Hepatocyte (in vitro differentiated cells): ENCODE results near the gene ANKRD29. TPM values are rescaled to one million over a fixed set of nuclear protein-coding genes. Genes with fewer than 3 reads are reported as not detected.

Source experiments
- DNase-seq: peaks from one replicate; pipeline ENCODE4 v3.0.0-alpha.2; 2016; ENCODE audit warnings: low spot score
- H2AFZ ChIP-seq: fragments of 200-600 bp; sonication (generic); 2 replicates; pipeline ENCODE4 v1.6.0; 2016; ENCODE audit warnings: antibody characterized with exemption, mild to moderate bottlenecking
- H3K27ac ChIP-seq: fragments of 200-600 bp; sonication (generic); 2 replicates; pipeline ENCODE4 v1.5.1; 2016; ENCODE audit warnings: mild to moderate bottlenecking
- H3K27me3 ChIP-seq: fragments of 200-600 bp; sonication (generic); 2 replicates; pipeline ENCODE4 v1.6.1; 2016
- H3K36me3 ChIP-seq: fragments of 200-600 bp; sonication (generic); replicated peaks from 2 replicates; pipeline ENCODE4 v1.5.1; 2016; ENCODE audit warnings: low read depth; ENCODE audit not compliant: insufficient read depth
- H3K4me1 ChIP-seq: fragments of 200-600 bp; sonication (generic); 2 replicates; pipeline ENCODE4 v1.5.1; 2016; ENCODE audit warnings: mild to moderate bottlenecking, moderate library complexity; ENCODE audit not compliant: insufficient read depth
- H3K4me2 ChIP-seq: fragments of 200-600 bp; sonication (generic); 2 replicates; pipeline ENCODE4 v1.6.0; 2016
- H3K4me3 ChIP-seq: fragments of 200-600 bp; sonication (generic); 2 replicates; pipeline ENCODE4 v1.5.1; 2016; ENCODE audit warnings: mild to moderate bottlenecking
- H3K79me2 ChIP-seq: fragments of 200-600 bp; sonication (generic); 2 replicates; pipeline ENCODE4 v1.6.0; 2017; ENCODE audit warnings: mild to moderate bottlenecking
- H3K9me2 ChIP-seq: fragments of 200-600 bp; sonication (generic); replicated peaks from 2 replicates; pipeline ENCODE4 v1.6.0; 2017; ENCODE audit warnings: mild to moderate bottlenecking; ENCODE audit not compliant: insufficient read depth
- H3K9me3 ChIP-seq: fragments of 200-600 bp; sonication (generic); 2 replicates; pipeline ENCODE4 v1.5.1; 2016; ENCODE audit warnings: low read depth, mild to moderate bottlenecking
- H4K20me1 ChIP-seq: fragments of 200-600 bp; sonication (generic); 2 replicates; pipeline ENCODE4 v1.6.0; 2016; ENCODE audit warnings: mild to moderate bottlenecking; ENCODE audit not compliant: insufficient read depth, poor library complexity, severe bottlenecking
- CTCF ChIP-seq: fragments of 200-600 bp; sonication (generic); IDR thresholded peaks from 2 replicates; pipeline ENCODE4 v1.5.1; 2016; ENCODE audit warnings: antibody characterized with exemption, mild to moderate bottlenecking; ENCODE audit not compliant: poor library complexity
- EZH2 ChIP-seq: fragments of 200-600 bp; sonication (generic); IDR thresholded peaks from 2 replicates; pipeline ENCODE4 v1.6.1; 2016; ENCODE audit warnings: antibody characterized with exemption, mild to moderate bottlenecking, borderline replicate concordance
- EZH2phosphoT487 ChIP-seq: fragments of 200-600 bp; sonication (generic); IDR thresholded peaks from one replicate; pipeline ENCODE4 v1.6.1; 2018; ENCODE audit warnings: antibody characterized with exemption, mild to moderate bottlenecking, low read depth, moderate library complexity; ENCODE audit not compliant: unreplicated experiment, severe bottlenecking
- WGBS: methylation state at CpG from one replicate; pipeline ENCODE4 v1.1.6; 2016; ENCODE audit warnings: low lambda C conversion rate; ENCODE audit errors: missing lambda C conversion rate; 5-methylcytosine and 5-hydroxymethylcytosine counted together
- polyA plus RNA-seq: library from polyadenylated mRNA; unstranded; fragments of >200 nt; fragmentation: Nextera tagmentation; extraction: Ambion mirVana; gene quantifications from 2 replicates; pipeline ENCODE4 v1.2.1, GENCODE V29; 2016
- total RNA-seq: library from RNA; depleted of rRNA; stranded (reverse); fragments of >200 nt; gene quantifications from 2 replicates; pipeline ENCODE4 v1.2.3, GENCODE V29; 2014

Gene ANKRD29
- total and polyA plus RNA-seq, 2 experiments from 2014 or later = 7.7 to 12.1 TPM

DNA sequence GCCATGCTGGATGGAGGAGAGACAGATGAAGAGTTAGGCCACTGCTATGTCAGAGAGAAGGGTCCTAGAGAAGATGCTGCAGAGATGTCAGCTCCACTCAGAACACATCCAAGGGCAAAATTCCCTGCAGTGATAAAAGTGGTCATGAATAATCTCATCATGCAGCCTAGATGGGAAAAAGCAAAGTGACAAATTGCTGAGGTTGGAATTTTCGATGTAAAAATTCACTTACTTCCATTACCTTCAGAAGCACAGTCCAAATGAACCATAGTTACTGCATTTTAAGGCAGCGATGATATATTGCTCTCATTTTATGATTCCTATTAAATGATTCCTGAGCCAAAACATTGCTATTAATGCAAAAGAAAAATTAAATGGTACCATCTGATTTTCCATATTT lies 16.4 kb downstream of the ANKRD29 start:
- no peaks in the 10 kb centered on the region for H3K9me2 ChIP-seq
- TF ChIP-seq EZH2phosphoT487 (no peak), CTCF (no peak), EZH2 (no peak)
- H4K20me1 ChIP-seq = no peaks in the 10 kb centered on the region
- no peak overlapping the region for H2AFZ ChIP-seq
- no peaks in the 10 kb centered on the region for H3K36me3 ChIP-seq
- no peaks in the 10 kb centered on the region for H3K9me3 ChIP-seq
- no peaks in the 10 kb centered on the region for H3K27me3 ChIP-seq
- H3K4me2 ChIP-seq = no peak overlapping the region
- peaks cover 18% of the 10 kb centered on the region for H3K4me1 ChIP-seq
- H3K79me2 ChIP-seq = no peaks in the 10 kb centered on the region
- no peak overlapping the region for H3K4me3 ChIP-seq
- no peak for DNase-seq
- no peak overlapping the region for H3K27ac ChIP-seq
- 90% methylated on average over 2 of the region's 2 CpGs for WGBS

DNA sequence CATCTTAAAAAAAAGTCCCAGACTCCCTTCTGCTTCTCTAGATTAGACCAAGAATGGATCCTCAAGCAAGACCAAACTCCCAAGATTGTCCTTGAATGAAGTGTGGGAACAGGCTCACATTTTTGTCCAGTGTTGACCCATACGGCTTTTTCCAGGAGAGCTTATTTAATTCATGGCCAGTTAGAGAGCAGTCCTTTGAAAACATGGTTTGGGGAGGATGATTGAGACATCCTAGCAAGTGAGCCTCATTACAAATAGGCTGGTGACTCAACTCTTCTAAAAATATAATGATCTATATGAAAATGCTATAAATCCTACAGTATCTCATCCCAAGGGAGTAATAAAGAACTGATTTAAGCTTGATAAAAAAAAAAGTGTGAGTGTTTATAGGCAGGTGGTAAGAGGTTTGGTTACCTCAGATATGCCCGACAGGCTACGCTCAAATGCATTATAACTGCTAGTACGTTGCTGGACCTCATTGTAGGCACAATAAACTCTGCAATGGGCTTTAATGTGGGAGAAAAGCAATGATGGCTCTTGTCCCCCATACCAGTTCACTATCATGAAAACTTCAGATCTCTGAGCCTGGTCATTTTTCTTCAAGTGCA lies 17.0 kb downstream of the ANKRD29 start:
- H3K27me3 ChIP-seq = no peaks in the 10 kb centered on the region
- no peaks in the 10 kb centered on the region for H3K36me3 ChIP-seq
- no peaks in the 10 kb centered on the region for H4K20me1 ChIP-seq
- DNase-seq = no peak
- H3K79me2 ChIP-seq = no peaks in the 10 kb centered on the region
- no peaks in the 10 kb centered on the region for H3K9me2 ChIP-seq
- 90% methylated on average over 4 of the region's 4 CpGs for WGBS
- TF ChIP-seq CTCF = no peak
- no peak for TF ChIP-seq EZH2phosphoT487
- TF ChIP-seq EZH2 = no peak
- no peak overlapping the region for H3K4me2 ChIP-seq
- H3K27ac ChIP-seq = no peak overlapping the region
- H3K4me1 ChIP-seq = peaks cover 12% of the 10 kb centered on the region
- H2AFZ ChIP-seq = no peak overlapping the region
- no peak overlapping the region for H3K4me3 ChIP-seq
- H3K9me3 ChIP-seq = no peaks in the 10 kb centered on the region

DNA sequence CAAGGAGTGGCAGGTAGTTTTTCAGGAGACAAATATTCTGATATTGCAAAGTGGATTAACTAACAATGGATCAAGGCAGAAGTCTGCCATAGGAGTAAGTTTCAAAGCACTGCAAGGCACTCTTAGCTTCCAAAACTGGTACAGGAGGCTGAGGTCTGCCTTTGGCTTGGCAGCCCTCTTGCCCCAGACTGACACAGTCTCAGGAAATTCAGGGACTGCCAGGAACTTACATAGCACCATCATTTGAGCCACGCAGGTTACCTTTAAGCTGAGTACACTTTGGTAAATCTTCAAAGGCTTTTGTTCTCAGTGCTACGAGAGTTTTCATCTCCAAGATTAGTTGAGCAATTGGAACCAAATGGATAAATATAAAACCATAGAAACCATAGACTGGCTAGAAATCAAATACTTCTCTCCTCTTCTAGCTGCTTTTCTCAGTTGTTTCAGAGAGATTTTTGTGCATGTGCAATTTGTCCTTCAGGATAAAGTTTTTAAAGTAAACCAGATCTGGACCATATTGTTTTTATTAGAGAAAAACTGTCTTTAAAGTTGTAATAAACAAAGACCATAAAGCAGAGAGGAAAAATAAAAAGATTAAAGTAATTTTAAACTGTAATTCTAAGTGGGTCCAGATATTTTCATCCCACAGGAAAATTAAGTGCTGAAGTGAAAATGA lies 18.8 kb downstream of the ANKRD29 start:
- H3K36me3 ChIP-seq = no peaks in the 10 kb centered on the region
- no peak overlapping the region for H3K4me2 ChIP-seq
- peak overlapping the region; percentile 3 for H3K27ac ChIP-seq
- no peaks in the 10 kb centered on the region for H3K27me3 ChIP-seq
- H3K4me1 ChIP-seq = peaks cover 4% of the 10 kb centered on the region
- DNase-seq = no peak
- no peak overlapping the region for H3K4me3 ChIP-seq
- H3K79me2 ChIP-seq = no peaks in the 10 kb centered on the region
- no peaks in the 10 kb centered on the region for H3K9me2 ChIP-seq
- WGBS = 43% methylated on average over 2 of the region's 2 CpGs
- no peaks in the 10 kb centered on the region for H3K9me3 ChIP-seq
- H2AFZ ChIP-seq = no peak overlapping the region
- no peaks in the 10 kb centered on the region for H4K20me1 ChIP-seq
- TF ChIP-seq CTCF = no peak
- no peak for TF ChIP-seq EZH2phosphoT487
- no peak for TF ChIP-seq EZH2
